BJ (cell line): ENCODE data around the gene ADAM19. TPM values are rescaled to one million over a fixed set of nuclear protein-coding genes. Genes with fewer than 3 reads are reported as not detected.

Experiments used
- CTCF ChIA-PET: fragments of 350-600 bp; formaldehyde crosslinking; extraction: SDS; loops from one replicate; lab custom pipeline; 2021; ENCODE audit warnings: antibody characterized with exemption, inconsistent platforms; lab: Yijun Ruan, JAX
- POLR2A ChIA-PET: fragments of 300-600 bp; sonication (Branson Sonifier 250); formaldehyde crosslinking; extraction: SDS; loops from one replicate; lab custom pipeline; 2021; ENCODE audit warnings: antibody characterized with exemption; lab: Charles Lee
- DNase-seq: peaks from one replicate; pipeline ENCODE4 v3.0.0-alpha.2; 2011; ENCODE audit warnings: low read depth
- H3K27me3 ChIP-seq: 2 replicates; pipeline ENCODE4 v1.6.0; 2011; ENCODE audit warnings: low read length; ENCODE audit not compliant: control insufficient read depth, insufficient read depth
- H3K36me3 ChIP-seq: 2 replicates; pipeline ENCODE4 v1.5.1; 2011; ENCODE audit warnings: low read length; ENCODE audit not compliant: control insufficient read depth, insufficient read depth
- H3K4me3 ChIP-seq: 2 replicates; pipeline ENCODE4 v1.5.1; 2011; ENCODE audit warnings: low read depth, mild to moderate bottlenecking, control low read depth, low read length
- polyA plus RNA-seq: library from polyadenylated mRNA; depleted of rRNA; stranded (reverse); fragments of >200 nt; gene quantifications from 2 replicates; pipeline ENCODE4 v1.2.3, GENCODE V29; 2011
- TF ChIP-seq, protein P1 (sequence below): IDR thresholded peaks from 2 replicates; pipeline ENCODE4 v1.5.1; 2011; ENCODE audit warnings: low read depth, mild to moderate bottlenecking, control low read depth, inconsistent platforms, low read length, moderate library complexity; ENCODE audit not compliant: insufficient read depth

The ADAM19 gene
- polyA plus RNA-seq, 1 experiment, result 68.3 TPM

DNA sequence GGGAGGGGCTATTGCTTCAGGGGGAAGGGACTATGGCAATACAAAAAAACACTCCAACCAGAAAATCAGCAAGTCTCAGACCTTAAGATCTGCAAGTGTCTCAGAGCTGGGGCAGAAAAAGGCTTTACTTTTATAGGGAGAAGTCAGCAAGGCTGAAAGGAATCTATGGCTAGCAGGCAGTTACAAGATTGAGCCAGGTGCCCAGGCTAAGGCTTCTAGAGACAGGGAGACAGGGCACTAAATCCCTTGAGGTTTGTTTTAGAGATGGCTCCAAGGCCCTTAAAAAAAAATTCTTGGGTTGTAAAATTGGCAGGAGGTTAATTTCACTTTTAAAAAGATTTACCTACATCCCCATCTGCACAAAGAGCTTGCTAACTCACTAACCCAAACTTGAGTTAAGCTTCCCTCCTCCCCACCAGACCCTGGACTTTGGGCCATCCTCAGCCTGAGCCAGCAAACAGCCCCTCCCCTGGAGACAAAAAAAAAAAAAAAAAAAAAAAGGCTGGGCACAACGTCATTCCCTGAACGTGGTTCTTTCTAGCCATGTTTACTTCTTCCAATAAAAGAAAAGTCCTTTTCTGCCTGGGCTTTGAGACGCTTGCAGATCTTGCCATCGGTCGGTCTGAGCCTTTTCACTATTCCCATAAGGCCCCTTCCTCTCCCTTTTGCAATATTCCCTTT is 97.6 kb downstream of the ADAM19 start:
- TF ChIP-seq, protein P1, sequence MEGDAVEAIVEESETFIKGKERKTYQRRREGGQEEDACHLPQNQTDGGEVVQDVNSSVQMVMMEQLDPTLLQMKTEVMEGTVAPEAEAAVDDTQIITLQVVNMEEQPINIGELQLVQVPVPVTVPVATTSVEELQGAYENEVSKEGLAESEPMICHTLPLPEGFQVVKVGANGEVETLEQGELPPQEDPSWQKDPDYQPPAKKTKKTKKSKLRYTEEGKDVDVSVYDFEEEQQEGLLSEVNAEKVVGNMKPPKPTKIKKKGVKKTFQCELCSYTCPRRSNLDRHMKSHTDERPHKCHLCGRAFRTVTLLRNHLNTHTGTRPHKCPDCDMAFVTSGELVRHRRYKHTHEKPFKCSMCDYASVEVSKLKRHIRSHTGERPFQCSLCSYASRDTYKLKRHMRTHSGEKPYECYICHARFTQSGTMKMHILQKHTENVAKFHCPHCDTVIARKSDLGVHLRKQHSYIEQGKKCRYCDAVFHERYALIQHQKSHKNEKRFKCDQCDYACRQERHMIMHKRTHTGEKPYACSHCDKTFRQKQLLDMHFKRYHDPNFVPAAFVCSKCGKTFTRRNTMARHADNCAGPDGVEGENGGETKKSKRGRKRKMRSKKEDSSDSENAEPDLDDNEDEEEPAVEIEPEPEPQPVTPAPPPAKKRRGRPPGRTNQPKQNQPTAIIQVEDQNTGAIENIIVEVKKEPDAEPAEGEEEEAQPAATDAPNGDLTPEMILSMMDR, result no peak
- no peak for DNase-seq
- ChIA-PET POLR2A (interaction anchor here (0.6 kb wide), 1 partner anchor 228 kb away, joined by 3 read pairs; no protein-coding TSS in a partner anchor), CTCF (interaction anchor here (0.7 to 2.1 kb wide), 12 partner anchors 11 to 265 kb away, joined by 3 to 13 read pairs (median 4); no protein-coding TSS in a partner anchor)
- Histone ChIP-seq H3K36me3 (peaks cover 18% of the 10 kb centered on the region), H3K27me3 (no peaks in the 10 kb centered on the region), H3K4me3 (no peak overlapping the region)

DNA sequence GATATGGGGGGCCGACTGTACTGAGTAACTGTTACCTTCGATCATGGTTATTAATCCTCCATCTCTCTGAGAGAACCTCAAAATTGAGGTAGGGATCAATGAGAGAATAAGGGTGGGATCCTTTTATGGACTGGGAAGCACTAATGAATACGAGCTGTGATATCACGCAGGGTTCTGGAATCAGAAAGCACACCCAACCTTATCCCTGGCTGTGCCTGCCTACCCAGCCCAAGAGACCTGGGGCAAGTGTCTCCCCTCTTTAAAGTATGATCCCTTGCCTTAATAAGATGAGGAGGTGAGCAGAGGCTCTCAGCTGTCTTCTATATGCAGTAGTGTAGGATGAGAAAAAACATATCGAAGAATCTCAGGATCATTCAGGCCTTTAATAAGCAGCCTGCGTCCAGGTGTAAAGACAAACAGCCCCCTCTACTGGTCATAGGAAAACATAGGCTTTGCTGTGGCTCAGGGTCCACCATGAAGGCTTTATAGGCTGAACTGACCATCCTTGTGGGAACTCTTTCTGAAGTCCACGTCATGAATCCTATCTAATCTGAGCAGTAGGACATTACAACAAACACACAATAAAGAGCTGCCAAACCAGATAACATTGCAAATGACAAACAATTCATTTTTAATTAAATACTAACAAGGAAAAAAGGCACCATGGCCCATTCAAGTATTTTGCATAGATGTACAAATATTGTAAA is 98.7 kb downstream of the ADAM19 start:
- ChIA-PET CTCF (interaction anchor here (0.6 to 2.1 kb wide), 28 partner anchors 8 to 1731 kb away, joined by 3 to 18 read pairs (median 4); no protein-coding TSS in a partner anchor), POLR2A (no interaction called here)
- TF ChIP-seq, protein P1, result peak; percentile 85

DNA sequence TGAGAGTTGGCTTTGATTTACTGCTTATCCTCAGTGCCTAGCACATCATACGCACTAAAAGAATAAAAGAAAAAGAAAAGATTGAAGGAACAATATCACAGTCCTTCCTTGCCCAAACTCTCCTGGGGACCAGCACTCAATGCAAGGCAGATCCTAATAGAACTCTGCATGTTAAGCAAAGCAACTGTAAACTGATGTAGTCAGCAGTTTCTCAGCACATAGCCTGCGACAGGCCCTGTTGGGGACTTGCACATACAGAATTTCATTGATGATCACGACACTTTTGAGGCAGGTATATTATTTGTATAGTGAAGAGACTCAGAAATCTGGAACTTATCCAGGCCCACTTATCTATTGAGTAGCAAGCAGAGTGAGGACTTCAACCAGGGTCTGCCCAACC is 100.1 kb downstream of the ADAM19 start:
- Histone ChIP-seq H3K27me3 (no peaks in the 10 kb centered on the region), H3K36me3 (peaks cover 7% of the 10 kb centered on the region), H3K4me3 (no peak overlapping the region)
- CTCF ChIA-PET, result interaction anchor here (1.2 to 2.6 kb wide), 3 partner anchors 147 to 151 kb away, joined by 3 to 18 read pairs (median 16); no protein-coding TSS in a partner anchor
- POLR2A ChIA-PET, result no interaction called here
- no peak for DNase-seq
- TF ChIP-seq, protein P1, result no peak

More for the DNA sequence above, 98.7 kb downstream of the ADAM19 start:
- peak; percentile 11 for DNase-seq
- Histone ChIP-seq H3K27me3 (no peaks in the 10 kb centered on the region), H3K4me3 (no peak overlapping the region), H3K36me3 (peaks cover 18% of the 10 kb centered on the region)

DNA sequence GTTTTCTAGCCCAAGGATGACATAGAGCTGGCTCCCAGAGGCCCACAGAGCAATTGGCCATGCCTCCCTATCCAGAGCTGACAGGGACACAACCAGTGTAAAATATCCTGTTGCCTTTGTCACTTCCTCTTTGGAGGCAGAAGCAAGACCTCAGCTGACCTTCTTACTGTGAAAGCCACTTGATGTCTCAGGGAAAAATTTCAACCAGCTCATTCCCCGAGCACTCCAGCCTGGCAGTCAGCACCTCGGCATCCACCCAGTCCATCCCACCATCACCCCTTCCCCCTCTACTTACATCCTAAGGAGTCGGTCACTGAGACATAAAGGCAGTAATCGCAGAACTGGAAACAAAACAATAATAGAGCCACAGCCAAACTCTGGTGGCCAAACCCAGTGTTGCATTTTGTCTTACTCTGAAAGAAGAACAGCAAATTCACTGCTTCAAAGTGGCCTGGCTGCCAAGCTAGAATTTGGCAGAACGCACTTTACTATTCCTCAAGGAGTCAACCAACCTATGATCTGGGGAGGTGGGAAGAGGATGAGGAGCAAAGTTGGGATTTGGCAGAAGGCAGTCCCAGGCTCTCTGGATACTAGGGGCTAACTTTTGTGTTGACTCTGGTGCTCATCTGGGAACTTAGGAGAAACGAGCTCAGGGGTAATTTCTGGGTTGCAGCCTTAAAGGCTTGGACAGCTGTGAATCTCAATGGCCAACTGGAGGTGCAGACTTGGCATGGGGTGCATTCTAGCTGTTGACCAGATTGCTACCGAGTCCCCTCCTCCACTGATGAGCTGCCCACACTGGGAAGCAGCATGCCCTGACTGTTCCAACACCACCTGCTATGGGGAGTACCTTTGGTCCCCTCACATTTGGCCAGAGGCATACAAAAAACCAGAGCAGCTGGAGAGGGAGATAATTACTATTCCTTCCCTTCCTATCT is 101.9 kb downstream of the ADAM19 start:
- no peak overlapping the region for H3K4me3 ChIP-seq
- TF ChIP-seq, protein P1, result no peak
- ChIA-PET POLR2A (interaction anchor here (0.7 kb wide), 1 partner anchor 138 kb away, joined by 20 read pairs; no protein-coding TSS in a partner anchor), CTCF (interaction anchor here (0.7 to 5.1 kb wide), 17 partner anchors 9 to 270 kb away, joined by 3 to 46 read pairs (median 4); partner anchors contain the start of genes LSM11 and NIPAL4)
- H3K36me3 ChIP-seq, result peaks cover 2% of the 10 kb centered on the region
- peak; percentile 19 for DNase-seq
- no peaks in the 10 kb centered on the region for H3K27me3 ChIP-seq
